HG02840 (cell line): ENCODE results near the gene SLC5A10.

Experiments used
- ATAC-seq: cut with Tn5 transposase; IDR thresholded peaks from one replicate; pipeline ENCODE4 v1.9.1; 2021; ENCODE audit warnings: mild to moderate bottlenecking, moderate library complexity, moderate number of reproducible peaks; ENCODE audit not compliant: unreplicated experiment, low FRiP score

The SLC5A10 gene

GRCh38 chr17:18963126-18964017 is 11.4 kb downstream of the SLC5A10 start:
- no peak for ATAC-seq

- ATAC-seq: no peak
These were observed 12.0 kb downstream of the SLC5A10 start for GRCh38 chr17:18964018-18964351.

GRCh38 chr17:18964550-18964949 is 12.6 kb downstream of the SLC5A10 start:
- no peak for ATAC-seq

GRCh38 chr17:18965530-18966236 is 13.7 kb downstream of the SLC5A10 start:
- ATAC-seq: no peak

GRCh38 chr17:18966831-18967624 is 15.1 kb downstream of the SLC5A10 start:
- ATAC-seq: no peak

- ATAC-seq: no peak
These were observed 16.0 kb downstream of the SLC5A10 start for GRCh38 chr17:18967916-18968315.

GRCh38 chr17:18968345-18968744 is 16.4 kb downstream of the SLC5A10 start:
- ATAC-seq: no peak

GRCh38 chr17:18968945-18969887 is 17.3 kb downstream of the SLC5A10 start:
- ATAC-seq: no peak

- ATAC-seq: no peak
These were observed 18.9 kb downstream of the SLC5A10 start for GRCh38 chr17:18970582-18971480.

GRCh38 chr17:18971801-18972200 is 19.8 kb downstream of the SLC5A10 start:
- no peak for ATAC-seq

- ATAC-seq: no peak
These were observed 22.6 kb downstream of the SLC5A10 start for GRCh38 chr17:18974407-18975149.

GRCh38 chr17:18975597-18975996 is 23.6 kb downstream of the SLC5A10 start:
- ATAC-seq: no peak

- ATAC-seq: no peak
These were observed 24.2 kb downstream of the SLC5A10 start for GRCh38 chr17:18976201-18976600.

GRCh38 chr17:18977021-18977420 is 25.1 kb downstream of the SLC5A10 start:
- ATAC-seq: no peak

- ATAC-seq: no peak
These were observed 25.7 kb downstream of the SLC5A10 start for GRCh38 chr17:18977646-18978045.

GRCh38 chr17:18978050-18978449 is 26.1 kb downstream of the SLC5A10 start:
- no peak for ATAC-seq

GRCh38 chr17:18978655-18979054 is 26.7 kb downstream of the SLC5A10 start:
- no peak for ATAC-seq

- no peak for ATAC-seq
These were observed 28.8 kb downstream of the SLC5A10 start for GRCh38 chr17:18980682-18981334.
